ENCODE data around the gene B3GALT4. TPM values are rescaled to one million over a fixed set of nuclear protein-coding genes. Genes with fewer than 3 reads are reported as not detected.

Gene B3GALT4
- total and polyA plus RNA-seq, 2 experiments from 2014 or later = 2.6 to 2.7 TPM

- H3K9me3 ChIP-seq (ENCODE audit: low read depth) = no peaks in the 10 kb centered on the region
- H3K9ac ChIP-seq = no peak overlapping the region
- in situ Hi-C loops (cut with MboI) = no loop called here
- H4K20me1 ChIP-seq (ENCODE audit: insufficient read depth) = no peaks in the 10 kb centered on the region
- H3K4me3 ChIP-seq = no peak overlapping the region
- H3K36me3 ChIP-seq (ENCODE audit: low read depth) = peaks cover 22% of the 10 kb centered on the region; the same call in 1 of the 2 replicates
- WGBS, 2 experiments (ENCODE audit: low coverage in 1 of 2, low lambda C conversion rate in 2 of 2, missing lambda C conversion rate in 2 of 2) = 93 to 94% methylated on average over 7 of the region's 7 CpGs
- no peak for TF ChIP-seq EZH2 (IDR thresholded peaks at IDR 0.05; ENCODE audit: insufficient read depth, poor library complexity, severe bottlenecking)
- TF ChIP-seq EZH2phosphoT487 (IDR thresholded peaks at IDR 0.05; ENCODE audit: insufficient read depth, low read depth) = no peak
- no peak overlapping the region for H3K27ac ChIP-seq
- H3K4me2 ChIP-seq (ENCODE audit: unreplicated experiment) = no peak overlapping the region
- H3K27me3 ChIP-seq (replicated peaks; ENCODE audit: insufficient read depth) = no peaks in the 10 kb centered on the region
- H3F3A ChIP-seq (ENCODE audit: insufficient read depth) = peaks cover 27% of the 10 kb centered on the region; the same call in 1 of the 2 replicates
- no peak overlapping the region for H2AFZ ChIP-seq
- no peak for DNase-seq
- no peaks in the 10 kb centered on the region for H3K9me2 ChIP-seq (ENCODE audit: insufficient read depth)
- H3K79me2 ChIP-seq (ENCODE audit: insufficient read depth) = peaks cover 6% of the 10 kb centered on the region; the same call in 1 of the 2 replicates
- peaks cover 17% of the 10 kb centered on the region for H3K4me1 ChIP-seq (ENCODE audit: insufficient read depth)
These were observed 12.9 kb upstream of the B3GALT4 start for GRCh38 chr6:33264015-33264414.

DNA sequence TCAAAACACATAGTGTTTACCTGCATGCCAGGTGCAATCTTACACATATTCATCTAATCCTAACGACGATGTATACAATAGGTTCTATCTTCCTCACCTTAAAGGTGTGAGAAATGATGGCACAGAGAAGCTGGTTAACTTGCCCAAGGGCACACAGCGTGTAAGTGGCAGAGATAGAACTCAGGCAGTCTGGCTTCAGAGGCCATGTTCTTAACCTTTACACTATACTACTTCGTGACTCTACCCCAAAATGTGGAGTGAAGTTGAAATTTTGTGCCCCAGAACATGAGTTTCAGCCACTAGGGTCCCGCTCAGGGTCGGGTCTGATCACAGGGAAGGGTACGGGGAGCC is 5.8 kb upstream of the B3GALT4 start:
- peaks cover 41% of the 10 kb centered on the region for H3F3A ChIP-seq (ENCODE audit: insufficient read depth)
- peaks cover 4% of the 10 kb centered on the region; the same call in 1 of the 2 replicates for H4K20me1 ChIP-seq (ENCODE audit: insufficient read depth)
- peak overlapping the region; percentile 87 for H3K4me2 ChIP-seq (ENCODE audit: unreplicated experiment)
- H3K9me3 ChIP-seq (ENCODE audit: low read depth) = no peaks in the 10 kb centered on the region
- H3K9ac ChIP-seq = peak overlapping the region; percentile 88
- peaks cover 72% of the 10 kb centered on the region for H3K79me2 ChIP-seq (ENCODE audit: insufficient read depth)
- WGBS, 2 experiments (ENCODE audit: low coverage in 1 of 2, low lambda C conversion rate in 2 of 2, missing lambda C conversion rate in 2 of 2) = 3 to 4% methylated on average over 7 of the region's 7 CpGs
- in situ Hi-C loops (cut with MboI) = no loop called here
- H2AFZ ChIP-seq = peak overlapping the region; percentile 86
- H3K9me2 ChIP-seq (ENCODE audit: insufficient read depth) = no peaks in the 10 kb centered on the region
- DNase-seq = peak; percentile 55
- H3K27ac ChIP-seq = peak overlapping the region; percentile 81
- TF ChIP-seq EZH2phosphoT487 (IDR thresholded peaks at IDR 0.05; ENCODE audit: insufficient read depth, low read depth) (no peak), EZH2 (IDR thresholded peaks at IDR 0.05; ENCODE audit: insufficient read depth, poor library complexity, severe bottlenecking) (no peak)
- peak overlapping the region; percentile 79 for H3K4me3 ChIP-seq
- H3K4me1 ChIP-seq (ENCODE audit: insufficient read depth) = peaks cover 33% of the 10 kb centered on the region
- no peaks in the 10 kb centered on the region for H3K27me3 ChIP-seq (replicated peaks; ENCODE audit: insufficient read depth)
- H3K36me3 ChIP-seq (ENCODE audit: low read depth) = peaks cover 47% of the 10 kb centered on the region

DNA sequence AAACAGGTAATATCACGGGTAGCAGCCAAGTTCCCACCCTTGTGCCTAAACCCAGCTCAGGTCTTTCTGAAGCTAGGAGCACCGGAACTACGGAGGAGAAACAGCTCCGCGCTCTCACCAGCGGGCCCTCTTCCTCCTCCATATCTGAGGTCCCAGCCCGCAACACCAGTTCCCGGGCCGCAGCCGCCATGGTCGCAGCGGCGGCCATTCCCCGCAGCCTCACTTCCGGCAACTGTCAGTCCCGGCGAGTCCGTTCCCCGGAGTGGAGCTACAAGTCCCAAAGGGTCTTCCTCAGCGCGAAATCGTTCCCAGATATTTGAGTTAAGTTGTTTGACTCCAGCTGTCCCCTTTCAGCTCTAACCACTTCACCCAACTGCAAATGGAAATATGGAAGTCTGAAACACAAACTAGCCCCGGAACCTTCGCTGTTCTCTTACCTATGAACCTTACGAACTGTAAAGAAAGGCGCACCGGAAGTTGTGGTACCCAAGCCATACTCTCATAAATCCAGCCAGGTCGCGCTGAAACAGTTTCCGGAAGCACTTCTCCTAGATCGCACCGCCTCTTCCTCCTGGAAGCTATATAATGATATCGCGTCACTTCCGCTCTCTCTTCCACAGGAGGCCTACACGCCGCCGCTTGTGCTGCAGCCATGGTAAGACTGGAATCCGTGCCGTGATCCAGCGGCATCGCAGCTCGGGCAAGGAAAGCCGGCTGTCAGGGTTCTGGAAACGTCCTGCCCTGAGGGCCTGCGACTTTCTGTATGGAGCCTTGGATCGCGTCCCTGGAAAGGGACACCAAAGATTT is 5.3 kb upstream of the B3GALT4 start, which contains the start of the genes RPS18 and VPS52:
Gene RPS18 (plus strand): TSS at position 608 of the 807 bp plus-strand sequence. CDS start 45 bp downstream, at position 653.
Gene VPS52 (minus strand): TSS at position 409 of the 807 bp plus-strand sequence. CDS start 201 bp downstream, at position 208.
- no peaks in the 10 kb centered on the region for H3K9me2 ChIP-seq (ENCODE audit: insufficient read depth)
- H3K9me3 ChIP-seq (ENCODE audit: low read depth) = no peaks in the 10 kb centered on the region
- H2AFZ ChIP-seq = peak within 1 kb of the TSS; percentile 86
- H3K4me2 ChIP-seq (ENCODE audit: unreplicated experiment) = peak within 1 kb of the TSS; percentile 98
- WGBS, 2 experiments (ENCODE audit: low coverage in 1 of 2, low lambda C conversion rate in 2 of 2, missing lambda C conversion rate in 2 of 2) = 0 to 1% methylated on average over 48 of the region's 48 CpGs
- peaks cover 47% of the 10 kb centered on the region for H3F3A ChIP-seq (ENCODE audit: insufficient read depth)
- TF ChIP-seq EZH2 (IDR thresholded peaks at IDR 0.05; ENCODE audit: insufficient read depth, poor library complexity, severe bottlenecking) = no peak
- H3K79me2 ChIP-seq (ENCODE audit: insufficient read depth) = peaks cover 73% of the 10 kb centered on the region
- H3K4me3 ChIP-seq = peak within 1 kb of the TSS; percentile 79
- in situ Hi-C loops (cut with MboI) = no loop called here
- peak; percentile 99 for DNase-seq
- peak within 1 kb of the TSS; percentile 88 for H3K9ac ChIP-seq
- peaks cover 45% of the 10 kb centered on the region for H3K36me3 ChIP-seq (ENCODE audit: low read depth)
- H3K27me3 ChIP-seq (replicated peaks; ENCODE audit: insufficient read depth) = no peaks in the 10 kb centered on the region
- peaks cover 39% of the 10 kb centered on the region for H3K4me1 ChIP-seq (ENCODE audit: insufficient read depth)
- H4K20me1 ChIP-seq (ENCODE audit: insufficient read depth) = peaks cover 4% of the 10 kb centered on the region; the same call in 1 of the 2 replicates
- H3K27ac ChIP-seq = peak within 1 kb of the TSS; percentile 81

DNA sequence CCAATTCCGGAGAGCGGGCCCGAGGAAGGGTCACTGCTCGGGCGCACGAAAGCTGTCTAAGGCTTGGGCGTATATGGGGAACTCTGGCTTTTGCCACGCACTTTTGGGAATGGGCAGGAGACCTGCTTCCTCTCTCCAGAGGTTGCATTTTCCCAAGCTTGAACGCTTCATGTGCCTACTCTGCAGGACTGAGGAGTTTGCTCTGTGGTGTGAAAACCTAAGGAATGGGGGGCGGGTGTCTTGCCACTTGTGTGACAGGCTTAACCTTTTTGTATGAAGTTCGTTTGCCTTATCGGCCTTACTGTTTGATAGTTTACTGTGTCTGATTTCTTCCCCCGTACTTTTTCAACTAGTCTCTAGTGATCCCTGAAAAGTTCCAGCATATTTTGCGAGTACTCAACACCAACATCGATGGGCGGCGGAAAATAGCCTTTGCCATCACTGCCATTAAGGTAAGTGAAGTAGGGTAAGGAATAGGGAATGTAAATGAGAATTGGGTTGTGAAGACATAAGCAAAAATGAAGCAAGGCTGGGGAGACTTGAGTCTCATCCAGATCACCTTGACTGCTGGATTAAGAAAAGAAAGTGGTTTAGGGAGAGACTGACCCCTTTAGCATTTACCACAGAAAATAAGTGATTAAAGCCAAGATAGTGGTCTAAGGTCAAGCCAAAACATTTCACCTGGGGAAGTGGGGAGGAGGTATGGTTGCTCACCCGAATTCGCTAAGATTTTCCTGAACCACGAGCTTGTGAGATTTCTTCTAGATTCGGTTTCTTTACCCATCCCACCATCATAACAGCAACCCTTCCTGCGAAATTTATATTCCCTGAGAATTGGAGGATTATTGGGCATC is 4.4 kb upstream of the B3GALT4 start:
- no peaks in the 10 kb centered on the region for H3K27me3 ChIP-seq (replicated peaks; ENCODE audit: insufficient read depth)
- in situ Hi-C loops (cut with MboI) = no loop called here
- peaks cover 45% of the 10 kb centered on the region for H3K36me3 ChIP-seq (ENCODE audit: low read depth)
- no peak for DNase-seq
- 8 to 13% methylated on average over 22 of the region's 22 CpGs for WGBS, 2 experiments (ENCODE audit: low coverage in 1 of 2, low lambda C conversion rate in 2 of 2, missing lambda C conversion rate in 2 of 2)
- peaks cover 73% of the 10 kb centered on the region for H3K79me2 ChIP-seq (ENCODE audit: insufficient read depth)
- TF ChIP-seq EZH2 (IDR thresholded peaks at IDR 0.05; ENCODE audit: insufficient read depth, poor library complexity, severe bottlenecking) (no peak), EZH2phosphoT487 (IDR thresholded peaks at IDR 0.05; ENCODE audit: insufficient read depth, low read depth) (no peak)
- no peaks in the 10 kb centered on the region for H3K9me2 ChIP-seq (ENCODE audit: insufficient read depth)
- H3K9ac ChIP-seq = peak overlapping the region; percentile 88
- peak overlapping the region; percentile 81 for H3K27ac ChIP-seq
- H2AFZ ChIP-seq = peak overlapping the region; percentile 86; the same call in 1 of the 2 replicates
- no peaks in the 10 kb centered on the region for H3K9me3 ChIP-seq (ENCODE audit: low read depth)
- peak overlapping the region; percentile 79 for H3K4me3 ChIP-seq
- peak overlapping the region; percentile 98 for H3K4me2 ChIP-seq (ENCODE audit: unreplicated experiment)
- peaks cover 39% of the 10 kb centered on the region for H3K4me1 ChIP-seq (ENCODE audit: insufficient read depth)
- peaks cover 4% of the 10 kb centered on the region; the same call in 1 of the 2 replicates for H4K20me1 ChIP-seq (ENCODE audit: insufficient read depth)
- H3F3A ChIP-seq (ENCODE audit: insufficient read depth) = peaks cover 49% of the 10 kb centered on the region

All from GM23248 (cell line).